ENCODE data around the gene ANTKMT. TPM values are rescaled to one million over a fixed set of nuclear protein-coding genes. Genes with fewer than 3 reads are reported as not detected.

Gene ANTKMT
- total RNA-seq, 1 donor from 2014 or later, result 42.4 TPM

GRCh38 chr16:764848-765487 lies 44.0 kb downstream of the ANTKMT start:
- DNase-seq (ENCODE audit: low read depth), result no peak
- H3K4me3 ChIP-seq (ENCODE audit: low read depth, low read length), result no peak overlapping the region
- TF ChIP-seq CTCF (IDR thresholded peaks at IDR 0.05; ENCODE audit: insufficient read depth, low read length, poor library complexity, severe bottlenecking), result no peak
- no peaks in the 10 kb centered on the region for H3K36me3 ChIP-seq (ENCODE audit: control insufficient read depth, insufficient read depth, low read length)
- no peaks in the 10 kb centered on the region for H3K27me3 ChIP-seq (ENCODE audit: control insufficient read depth, insufficient read depth, low read length)

GRCh38 chr16:765488-765865 lies 44.5 kb downstream of the ANTKMT start:
- DNase-seq (ENCODE audit: low read depth), result no peak
- H3K4me3 ChIP-seq (ENCODE audit: low read depth, low read length), result no peak overlapping the region
- no peak for TF ChIP-seq CTCF (IDR thresholded peaks at IDR 0.05; ENCODE audit: insufficient read depth, low read length, poor library complexity, severe bottlenecking)
- H3K27me3 ChIP-seq (ENCODE audit: control insufficient read depth, insufficient read depth, low read length), result no peaks in the 10 kb centered on the region
- H3K36me3 ChIP-seq (ENCODE audit: control insufficient read depth, insufficient read depth, low read length), result no peaks in the 10 kb centered on the region

- no peak for TF ChIP-seq CTCF (IDR thresholded peaks at IDR 0.05; ENCODE audit: insufficient read depth, low read length, poor library complexity, severe bottlenecking)
Measured at GRCh38 chr16:766008-766819, 45.3 kb downstream of the ANTKMT start.

GRCh38 chr16:766820-767640 lies 46.1 kb downstream of the ANTKMT start:
- DNase-seq (ENCODE audit: low read depth), result no peak
- Histone ChIP-seq H3K27me3 (ENCODE audit: control insufficient read depth, insufficient read depth, low read length) (no peaks in the 10 kb centered on the region), H3K4me3 (ENCODE audit: low read depth, low read length) (no peak overlapping the region), H3K36me3 (ENCODE audit: control insufficient read depth, insufficient read depth, low read length) (no peaks in the 10 kb centered on the region)
- TF ChIP-seq CTCF (IDR thresholded peaks at IDR 0.05; ENCODE audit: insufficient read depth, low read length, poor library complexity, severe bottlenecking), result no peak

More at GRCh38 chr16:766008-766819, 45.3 kb downstream of the ANTKMT start:
- DNase-seq (ENCODE audit: low read depth), result no peak
- Histone ChIP-seq H3K4me3 (ENCODE audit: low read depth, low read length) (no peak overlapping the region), H3K27me3 (ENCODE audit: control insufficient read depth, insufficient read depth, low read length) (no peaks in the 10 kb centered on the region), H3K36me3 (ENCODE audit: control insufficient read depth, insufficient read depth, low read length) (no peaks in the 10 kb centered on the region)

- no peak overlapping the region for H3K4me3 ChIP-seq (ENCODE audit: low read depth, low read length)
- H3K36me3 ChIP-seq (ENCODE audit: control insufficient read depth, insufficient read depth, low read length), result no peaks in the 10 kb centered on the region
- DNase-seq (ENCODE audit: low read depth), result no peak
- TF ChIP-seq CTCF (IDR thresholded peaks at IDR 0.05; ENCODE audit: insufficient read depth, low read length, poor library complexity, severe bottlenecking), result no peak
- H3K27me3 ChIP-seq (ENCODE audit: control insufficient read depth, insufficient read depth, low read length), result no peaks in the 10 kb centered on the region
Measured at GRCh38 chr16:767743-768235, 46.8 kb downstream of the ANTKMT start.
